ENCODE measurements around the gene DXO. TPM values are rescaled to one million over a fixed set of nuclear protein-coding genes. Genes with fewer than 3 reads are reported as not detected.

The DXO gene
- total and polyA plus RNA-seq, 2 of the 13 experiments (the other 11 are each of a cell fraction or from before 2014, with no cell fraction given) = 18.6 to 26.2 TPM

DNA sequence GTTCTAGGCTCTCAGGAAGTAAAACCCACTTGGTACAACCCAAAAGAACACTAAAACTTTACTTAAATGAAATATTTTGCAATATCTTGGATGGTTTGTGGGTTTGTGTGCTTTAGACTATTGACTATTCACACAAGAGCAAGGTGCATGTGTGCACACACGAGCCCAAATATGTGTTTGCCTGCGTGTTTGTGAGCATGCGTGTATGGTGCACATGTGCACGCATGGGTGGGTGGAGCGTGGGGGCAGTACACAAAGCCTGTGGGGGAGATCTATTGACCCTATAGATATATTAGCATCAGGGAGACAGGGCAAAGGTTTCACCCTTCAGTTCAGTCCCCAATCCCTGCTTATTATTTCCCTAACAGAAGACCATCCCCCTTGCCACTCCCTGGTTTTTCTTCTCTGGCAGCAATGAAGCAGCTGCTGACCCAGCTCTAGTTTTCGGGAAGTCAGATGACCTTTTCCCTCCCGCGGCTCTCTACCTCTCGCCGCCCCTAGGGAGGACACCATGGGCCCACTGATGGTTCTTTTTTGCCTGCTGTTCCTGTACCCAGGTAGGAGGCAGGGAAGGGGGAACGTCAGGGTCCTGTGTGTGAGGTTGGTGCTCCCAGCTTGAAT, 44.6 kb downstream of the DXO start, which contains the start of gene C2 (continued):
- TF ChIP-seq ZNF451 (CRISPR knock-in tag; IDR thresholded peaks at IDR 0.05) (0 out of 2 replicates have a peak, but pooled peaks have one; percentile 36), GLI4 (CRISPR knock-in tag; IDR thresholded peaks at IDR 0.05; ENCODE audit: borderline replicate concordance) (0 out of 2 replicates have a peak, but pooled peaks have one; percentile 61), FOXO1 (CRISPR knock-in tag; IDR thresholded peaks at IDR 0.05) (peak; percentile 95), HBP1 (CRISPR knock-in tag; IDR thresholded peaks at IDR 0.05; ENCODE audit: low read depth) (peak; percentile 93; the same call in 1 of the 2 replicates), DPF2 (CRISPR knock-in tag; IDR thresholded peaks at IDR 0.05; ENCODE audit: borderline replicate concordance, low read depth) (peak; percentile 98), GABPB1 (CRISPR knock-in tag; IDR thresholded peaks at IDR 0.05) (peak; percentile 51; the same call in 1 of the 2 replicates), SNAI1 (CRISPR knock-in tag; IDR thresholded peaks at IDR 0.05; ENCODE audit: borderline replicate concordance) (no peak), ZFP41 (CRISPR knock-in tag; IDR thresholded peaks at IDR 0.05; ENCODE audit: borderline replicate concordance) (no peak), HES4 (CRISPR knock-in tag; IDR thresholded peaks at IDR 0.05; ENCODE audit: borderline replicate concordance) (no peak), GATAD1 (CRISPR knock-in tag; IDR thresholded peaks at IDR 0.05) (peak; percentile 70), ZNF501 (CRISPR knock-in tag; IDR thresholded peaks at IDR 0.05) (peak; percentile 84; the same call in 1 of the 2 replicates), NKX3-1 (CRISPR knock-in tag; IDR thresholded peaks at IDR 0.05) (no peak), PHB2 (IDR thresholded peaks at IDR 0.05; ENCODE audit: partially characterized antibody) (no peak), SUZ12 (IDR thresholded peaks at IDR 0.05; ENCODE audit: low read depth, low read length) (no peak), THAP8 (CRISPR knock-in tag; IDR thresholded peaks at IDR 0.05; ENCODE audit: borderline replicate concordance) (no peak), SOX6 (IDR thresholded peaks at IDR 0.05) (no peak), SOX6 (CRISPR knock-in tag; IDR thresholded peaks at IDR 0.05) (peak; percentile 91), KLF9 (CRISPR knock-in tag; IDR thresholded peaks at IDR 0.05; ENCODE audit: low read depth) (peak; percentile 92), FOXK2 (IDR thresholded peaks at IDR 0.05) (peak; percentile 82; the same call in 1 of the 2 replicates), ZNF652 (CRISPR knock-in tag; IDR thresholded peaks at IDR 0.05; ENCODE audit: borderline replicate concordance, low read depth) (peak; percentile 24; the same call in 1 of the 2 replicates), ARNTL (CRISPR knock-in tag; IDR thresholded peaks at IDR 0.05) (peak; percentile 95), MYC (CRISPR knock-in tag; IDR thresholded peaks at IDR 0.05; ENCODE audit: borderline replicate concordance) (peak; percentile 98), ZNF354B (CRISPR knock-in tag; IDR thresholded peaks at IDR 0.05) (0 out of 2 replicates have a peak, but pooled peaks have one; percentile 73), SALL1 (CRISPR knock-in tag; IDR thresholded peaks at IDR 0.05) (peak; percentile 100), THYN1 (CRISPR knock-in tag; IDR thresholded peaks at IDR 0.05; ENCODE audit: borderline replicate concordance, low read depth) (0 out of 2 replicates have a peak, but pooled peaks have one; percentile 58)
- TF ChIP-seq, protein P1, sequence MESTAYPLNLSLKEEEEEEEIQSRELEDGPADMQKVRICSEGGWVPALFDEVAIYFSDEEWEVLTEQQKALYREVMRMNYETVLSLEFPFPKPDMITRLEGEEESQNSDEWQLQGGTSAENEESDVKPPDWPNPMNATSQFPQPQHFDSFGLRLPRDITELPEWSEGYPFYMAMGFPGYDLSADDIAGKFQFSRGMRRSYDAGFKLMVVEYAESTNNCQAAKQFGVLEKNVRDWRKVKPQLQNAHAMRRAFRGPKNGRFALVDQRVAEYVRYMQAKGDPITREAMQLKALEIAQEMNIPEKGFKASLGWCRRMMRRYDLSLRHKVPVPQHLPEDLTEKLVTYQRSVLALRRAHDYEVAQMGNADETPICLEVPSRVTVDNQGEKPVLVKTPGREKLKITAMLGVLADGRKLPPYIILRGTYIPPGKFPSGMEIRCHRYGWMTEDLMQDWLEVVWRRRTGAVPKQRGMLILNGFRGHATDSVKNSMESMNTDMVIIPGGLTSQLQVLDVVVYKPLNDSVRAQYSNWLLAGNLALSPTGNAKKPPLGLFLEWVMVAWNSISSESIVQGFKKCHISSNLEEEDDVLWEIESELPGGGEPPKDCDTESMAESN (CRISPR knock-in tag; conservative IDR thresholded peaks at IDR 0.05) = peak; percentile 85
- TF ChIP-seq, protein P2, sequence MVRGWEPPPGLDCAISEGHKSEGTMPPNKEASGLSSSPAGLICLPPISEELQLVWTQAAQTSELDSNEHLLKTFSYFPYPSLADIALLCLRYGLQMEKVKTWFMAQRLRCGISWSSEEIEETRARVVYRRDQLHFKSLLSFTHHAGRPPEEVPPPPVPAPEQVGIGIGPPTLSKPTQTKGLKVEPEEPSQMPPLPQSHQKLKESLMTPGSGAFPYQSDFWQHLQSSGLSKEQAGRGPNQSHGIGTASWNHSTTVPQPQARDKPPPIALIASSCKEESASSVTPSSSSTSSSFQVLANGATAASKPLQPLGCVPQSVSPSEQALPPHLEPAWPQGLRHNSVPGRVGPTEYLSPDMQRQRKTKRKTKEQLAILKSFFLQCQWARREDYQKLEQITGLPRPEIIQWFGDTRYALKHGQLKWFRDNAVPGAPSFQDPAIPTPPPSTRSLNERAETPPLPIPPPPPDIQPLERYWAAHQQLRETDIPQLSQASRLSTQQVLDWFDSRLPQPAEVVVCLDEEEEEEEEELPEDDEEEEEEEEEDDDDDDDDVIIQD (CRISPR knock-in tag; IDR thresholded peaks at IDR 0.05; ENCODE audit: low read depth) = peak; percentile 69; the same call in 1 of the 2 replicates

Data from HepG2 (cell line).